GM18870 (cell line): ENCODE results near the gene AADACL4.
"Not testable (repeated sequence)": the region's sequence is repeated elsewhere in the genome, so short reads cannot be mapped to it uniquely, and the experiment has no call there.

Source experiments
- ATAC-seq: cut with Tn5 transposase; IDR thresholded peaks from one replicate; pipeline ENCODE4 v1.9.1; 2021; ENCODE audit warnings: moderate library complexity; ENCODE audit not compliant: unreplicated experiment

Gene AADACL4

GRCh38 chr1:12657885-12658512, 14.1 kb downstream of the AADACL4 start:
- ATAC-seq = not testable (repeated sequence)

GRCh38 chr1:12658531-12659453, 14.9 kb downstream of the AADACL4 start:
- ATAC-seq = no peak

DNA sequence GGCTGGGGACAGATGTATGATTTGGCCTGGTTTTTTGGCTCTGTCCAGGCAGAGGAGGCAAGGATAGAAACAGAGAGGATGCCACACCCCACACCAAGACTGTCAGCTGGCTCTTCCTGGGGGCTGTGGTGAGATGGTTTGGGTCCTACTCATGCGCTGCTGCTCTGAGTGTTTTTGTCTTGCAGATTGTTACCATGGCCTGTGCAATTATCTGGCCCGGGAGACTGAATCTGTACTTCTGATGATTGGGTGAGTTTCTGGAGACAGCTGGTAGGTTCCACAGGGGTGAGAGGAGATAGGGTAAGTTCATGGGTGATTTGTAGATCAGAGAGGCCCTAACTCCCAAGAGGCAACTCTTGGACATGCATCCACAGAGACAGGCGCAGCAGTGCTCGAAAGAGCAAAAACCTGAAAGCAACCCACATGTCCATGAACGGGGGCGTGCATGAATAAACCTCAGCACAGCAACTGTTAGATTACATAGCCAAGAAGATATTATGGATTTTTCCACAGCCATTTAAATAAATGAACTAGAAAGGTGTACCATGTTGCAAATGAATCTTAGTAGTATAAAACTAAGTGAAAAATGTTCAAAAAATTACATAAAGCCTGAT, 17.8 kb downstream of the AADACL4 start:
- ATAC-seq = no peak

GRCh38 chr1:12662556-12662955, 18.7 kb downstream of the AADACL4 start:
- no peak for ATAC-seq

DNA sequence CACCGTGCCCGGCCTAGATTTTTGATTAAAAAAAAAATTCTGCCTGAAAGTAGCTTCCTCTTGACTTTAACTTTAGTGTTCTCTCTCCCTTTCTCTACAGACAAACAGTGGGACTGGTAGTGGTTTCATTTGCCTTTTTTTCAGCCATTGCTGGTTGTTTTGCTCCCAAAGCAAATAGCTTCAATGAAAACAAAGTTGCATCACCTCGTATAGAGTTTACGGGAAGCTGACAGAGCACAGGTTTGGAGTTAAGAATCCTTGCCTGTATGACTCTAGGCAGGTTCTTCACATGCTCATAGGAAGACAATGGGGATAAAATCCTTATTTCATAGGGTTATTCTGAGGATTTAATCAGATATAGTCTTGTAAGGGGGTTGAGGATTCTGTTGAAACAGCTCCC, 21.6 kb downstream of the AADACL4 start:
- ATAC-seq = no peak

- ATAC-seq = no peak
Measured at GRCh38 chr1:12666141-12666735, 22.4 kb downstream of the AADACL4 start.

DNA sequence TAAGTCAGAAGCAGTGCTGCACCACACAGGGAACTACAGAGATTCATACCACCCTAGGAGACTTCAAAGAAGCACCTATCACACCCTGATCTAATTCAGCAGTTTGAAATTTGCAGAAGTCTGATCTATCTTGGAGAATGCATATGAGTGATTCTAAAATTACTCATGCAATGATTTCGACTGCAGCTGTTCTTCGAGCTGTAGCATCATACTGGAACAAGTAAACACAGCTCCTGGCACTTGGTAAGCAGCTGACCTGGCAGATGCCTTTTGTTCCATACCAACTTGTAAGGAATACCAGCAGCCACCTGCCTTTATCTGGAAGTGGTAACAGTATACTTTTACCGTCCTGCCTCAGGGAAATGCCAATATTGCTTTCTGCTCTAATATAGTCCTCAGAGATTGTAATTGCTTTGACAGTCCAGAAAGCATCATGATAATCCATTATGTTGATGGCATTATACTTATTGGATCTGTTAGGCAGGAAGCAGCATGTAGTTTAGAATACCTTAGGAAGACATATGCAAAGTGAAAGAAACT, 25.7 kb downstream of the AADACL4 start:
- no peak for ATAC-seq

GRCh38 chr1:12674358-12674757, 30.5 kb downstream of the AADACL4 start:
- ATAC-seq = no peak

- not testable (repeated sequence) for ATAC-seq
Measured at GRCh38 chr1:12676122-12676521, 32.2 kb downstream of the AADACL4 start.

DNA sequence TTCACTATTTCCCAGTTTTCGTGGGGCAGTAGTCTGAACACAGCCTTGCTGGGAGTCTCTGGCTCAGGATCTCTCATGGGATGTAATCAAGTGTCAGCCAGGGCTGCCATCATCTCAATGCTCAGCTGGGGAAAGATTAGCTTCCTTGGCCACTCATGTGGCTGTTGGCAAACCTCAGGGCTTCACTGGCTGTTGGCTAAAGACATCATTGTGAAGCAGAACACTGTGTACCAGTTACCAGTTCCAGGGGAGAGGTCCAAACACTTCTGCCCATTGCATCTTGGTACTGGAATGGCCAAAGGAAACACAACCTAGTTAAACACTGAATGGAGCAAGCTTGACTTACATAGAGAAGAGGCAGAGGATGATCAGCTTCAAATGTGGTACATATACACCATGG, 33.7 kb downstream of the AADACL4 start:
- ATAC-seq = no peak

DNA sequence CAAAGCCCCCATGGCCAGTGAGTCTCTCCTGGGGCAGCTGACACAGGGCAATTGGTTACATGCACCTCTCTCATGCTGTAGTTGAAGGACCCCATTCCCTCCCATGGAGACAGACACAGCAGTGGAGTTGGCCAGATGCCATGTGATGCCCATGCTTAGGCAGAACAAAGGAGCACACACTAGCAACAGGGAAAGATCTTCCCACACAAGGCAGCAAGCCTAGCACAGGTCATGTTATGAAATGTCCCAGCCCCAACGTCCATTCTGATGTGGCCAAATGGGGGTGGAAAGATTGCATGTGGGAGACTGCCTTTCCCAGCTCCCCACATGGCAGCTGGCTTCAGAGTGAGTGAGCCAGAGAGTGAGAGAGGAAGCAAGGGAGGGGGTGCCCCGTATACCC, 34.5 kb downstream of the AADACL4 start:
- ATAC-seq = no peak

DNA sequence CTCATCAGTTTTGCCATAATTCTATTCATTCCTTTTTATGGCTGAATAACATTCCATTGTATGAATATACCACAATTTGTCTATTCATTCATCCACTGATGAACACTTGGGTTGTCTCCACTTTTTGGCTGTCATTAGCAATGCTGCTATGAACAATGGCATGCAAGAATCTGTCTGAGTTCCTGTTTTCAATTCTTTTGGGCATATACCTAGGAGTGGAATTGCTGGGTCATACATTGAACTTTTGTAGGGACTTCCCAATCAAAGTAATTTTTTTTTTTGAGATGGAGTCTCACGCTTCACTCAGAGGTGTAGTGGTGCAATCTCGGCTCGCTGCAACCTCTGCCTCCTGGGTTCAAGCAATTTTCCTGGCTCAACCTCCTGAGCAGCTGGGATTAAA, 34.9 kb downstream of the AADACL4 start:
- ATAC-seq = no peak

DNA sequence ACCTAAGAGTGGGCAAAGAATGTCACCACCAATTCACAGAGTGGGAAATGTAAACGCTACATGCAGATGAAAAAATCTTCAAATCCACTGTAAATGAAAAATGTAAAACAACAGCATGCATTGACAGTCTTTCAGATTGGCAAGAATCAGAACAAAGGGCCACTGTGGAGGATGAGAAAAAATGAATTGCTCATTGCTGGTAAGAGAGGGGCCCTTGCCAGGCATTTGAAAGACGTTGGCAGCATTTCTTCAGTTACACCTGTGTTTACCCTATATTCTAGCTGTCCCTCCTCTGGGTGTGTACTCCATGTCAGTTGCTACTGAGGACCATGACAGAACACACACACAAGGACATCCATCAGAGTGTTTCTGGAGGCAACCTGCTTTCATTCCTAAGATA, 46.3 kb downstream of the AADACL4 start:
- ATAC-seq = no peak

- no peak for ATAC-seq
Measured at GRCh38 chr1:12692967-12693782, 49.3 kb downstream of the AADACL4 start.

- no peak for ATAC-seq
Measured at GRCh38 chr1:12696658-12697057, 52.8 kb downstream of the AADACL4 start.

- ATAC-seq = no peak
Measured at GRCh38 chr1:12697397-12697796, 53.5 kb downstream of the AADACL4 start.

GRCh38 chr1:12703821-12704451, 60.1 kb downstream of the AADACL4 start:
- ATAC-seq = no peak

DNA sequence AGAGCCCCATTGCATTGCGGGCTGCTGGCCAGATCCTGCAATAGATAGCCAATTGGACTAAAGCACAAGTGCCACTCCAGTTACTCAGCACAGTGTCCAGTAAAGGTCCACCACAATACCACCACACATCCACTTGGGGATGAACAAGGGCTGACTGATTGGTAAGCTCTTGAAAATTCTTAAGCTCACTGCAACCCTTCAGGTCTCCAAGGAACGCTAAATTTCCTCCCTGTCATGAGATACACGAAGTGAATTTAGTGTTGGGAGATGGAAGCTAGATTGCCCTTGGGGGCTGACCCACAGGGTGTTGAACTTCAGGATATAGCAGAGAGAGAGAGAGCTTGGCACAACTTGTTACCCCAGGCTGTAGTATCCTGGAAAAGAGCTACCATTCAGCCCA, 62.2 kb downstream of the AADACL4 start:
- ATAC-seq = no peak

GRCh38 chr1:12708396-12709090, 64.7 kb downstream of the AADACL4 start:
- no peak for ATAC-seq
